Transverse colon (tissue), 4 donors: ENCODE results near the gene CCDC3. TPM values are rescaled to one million over a fixed set of nuclear protein-coding genes. Genes with fewer than 3 reads are reported as not detected.
A peak's percentile ranks its signal among the peaks of the same experiment; 100 is the strongest.

Experiments used
- DNase-seq: peaks from one replicate; pipeline ENCODE4 v3.0.0-alpha.2; 2019
- H3K27ac ChIP-seq, 4 donors: fragments of 200-600 bp; sonication (generic); 2 replicates each; pipeline ENCODE4 v1.5.1; 2016 to 2018; ENCODE audit warnings: inconsistent platforms in 4 of 4
- H3K27me3 ChIP-seq: fragments of 200-600 bp; sonication (generic); 2 replicates; pipeline ENCODE4 v1.5.1; 2017; ENCODE audit warnings: inconsistent platforms
- H3K36me3 ChIP-seq, 4 donors: fragments of 200-600 bp; sonication (generic); 2 replicates each; pipeline ENCODE4 v1.5.1; 2017 to 2019; ENCODE audit warnings: inconsistent platforms in 4 of 4
- H3K4me1 ChIP-seq, 4 donors: fragments of 200-600 bp; sonication (generic); 2 replicates each; pipeline ENCODE4 v1.5.1; 2017 to 2020; ENCODE audit warnings: inconsistent platforms in 4 of 4
- H3K4me3 ChIP-seq, 4 donors: fragments of 200-600 bp; sonication (generic); 1 replicate in 1 of 4; 2 replicates in 3 of 4; pipeline versions ENCODE4 v1.5.1 to v1.6.1; 2017 to 2019; ENCODE audit warnings: inconsistent platforms in 4 of 4
- H3K9me3 ChIP-seq, 2 donors: fragments of 200-600 bp; sonication (generic); 2 replicates each; pipeline ENCODE4 v1.5.1; 2017 to 2019; ENCODE audit warnings: inconsistent platforms in 2 of 2
- EP300 ChIP-seq: sonication (generic); formaldehyde crosslinking; IDR thresholded peaks from one replicate; pipeline ENCODE4 v1.6.1; 2017; ENCODE audit warnings: antibody characterized with exemption, low read depth
- POLR2A ChIP-seq: fragments of 450-650 bp; IDR thresholded peaks from one replicate; pipeline ENCODE4 v1.6.1; 2016; ENCODE audit warnings: antibody characterized with exemption, mild to moderate bottlenecking, moderate library complexity
- POLR2AphosphoS5 ChIP-seq, 3 donors: sonication (generic); formaldehyde crosslinking; IDR thresholded peaks; one replicate each; pipeline ENCODE4 v1.6.1; 2016; ENCODE audit warnings: antibody characterized with exemption in 3 of 3
- WGBS, 2 donors: methylation state at CpG; one replicate each; pipeline ENCODE4 v1.1.5; 2018; ENCODE audit warnings: low coverage in 1 of 2; 5-methylcytosine and 5-hydroxymethylcytosine counted together
- in situ Hi-C, 4 donors: fragments of 200-750 bp; cut with MboI; loops; one replicate each; pipeline versions ENCODE4 v1.15.0 to v1.15.1; 2017; ENCODE audit warnings: low sequenced_read_pairs in 3 of 4, low pct_ligation_motif_present in 1 of 4, low pct_unique_long_range_greater_than_20kb in 1 of 4
- intact Hi-C: fragments of 100-400 bp; cut with DNase I; formaldehyde crosslinking; loops from one replicate; pipeline ENCODE4 v1.15.1; 2023; ENCODE audit warnings: low total_unique reads
- total RNA-seq, 4 donors: library from RNA; depleted of rRNA; stranded (reverse); fragments of >200 nt; gene quantifications; one replicate each; pipeline ENCODE4 v1.1.0, GENCODE V29; 2016
- TF ChIP-seq, protein P1 (sequence below), 5 experiments: fragments of 200-600 bp in 3 of 5; fragments of 450-650 bp in 2 of 5; sonication (generic) in 3 of 5; IDR thresholded peaks; 1 replicate in 2 of 5; 2 replicates in 3 of 5; pipeline ENCODE4 v1.5.1; 2016 to 2017; ENCODE audit warnings: antibody characterized with exemption in 5 of 5, inconsistent platforms in 3 of 5, mild to moderate bottlenecking in 2 of 5, moderate library complexity in 1 of 5

The CCDC3 gene
- total RNA-seq, 4 donors from 2014 or later = 0.75 to 2.2 (median 1.3) TPM

GRCh38 chr10:13006037-13006436 lies 4.5 kb upstream of the CCDC3 start:
- H3K4me3 ChIP-seq = no peak overlapping the region
- in situ Hi-C loops (no loop called here), intact Hi-C loops (no loop called here)
- WGBS, 2 donors = 46 to 52% methylated on average over 3 of the region's 3 CpGs
- H3K27me3 ChIP-seq = peaks cover 45% of the 10 kb centered on the region
- no peak for DNase-seq
- peaks cover 0 to 5% (median 4%) of the 10 kb centered on the region in 4 donors for H3K4me1 ChIP-seq
- TF ChIP-seq, protein P1, sequence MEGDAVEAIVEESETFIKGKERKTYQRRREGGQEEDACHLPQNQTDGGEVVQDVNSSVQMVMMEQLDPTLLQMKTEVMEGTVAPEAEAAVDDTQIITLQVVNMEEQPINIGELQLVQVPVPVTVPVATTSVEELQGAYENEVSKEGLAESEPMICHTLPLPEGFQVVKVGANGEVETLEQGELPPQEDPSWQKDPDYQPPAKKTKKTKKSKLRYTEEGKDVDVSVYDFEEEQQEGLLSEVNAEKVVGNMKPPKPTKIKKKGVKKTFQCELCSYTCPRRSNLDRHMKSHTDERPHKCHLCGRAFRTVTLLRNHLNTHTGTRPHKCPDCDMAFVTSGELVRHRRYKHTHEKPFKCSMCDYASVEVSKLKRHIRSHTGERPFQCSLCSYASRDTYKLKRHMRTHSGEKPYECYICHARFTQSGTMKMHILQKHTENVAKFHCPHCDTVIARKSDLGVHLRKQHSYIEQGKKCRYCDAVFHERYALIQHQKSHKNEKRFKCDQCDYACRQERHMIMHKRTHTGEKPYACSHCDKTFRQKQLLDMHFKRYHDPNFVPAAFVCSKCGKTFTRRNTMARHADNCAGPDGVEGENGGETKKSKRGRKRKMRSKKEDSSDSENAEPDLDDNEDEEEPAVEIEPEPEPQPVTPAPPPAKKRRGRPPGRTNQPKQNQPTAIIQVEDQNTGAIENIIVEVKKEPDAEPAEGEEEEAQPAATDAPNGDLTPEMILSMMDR (IDR thresholded peaks at IDR 0.05) = no peak
- TF ChIP-seq POLR2AphosphoS5 (IDR thresholded peaks at IDR 0.05) (no peak), POLR2A (no peak), EP300 (no peak)
- H3K27ac ChIP-seq = no peak overlapping the region
- H3K36me3 ChIP-seq = no peaks in the 10 kb centered on the region
- no peaks in the 10 kb centered on the region for H3K9me3 ChIP-seq

GRCh38 chr10:13003759-13004158 lies 2.2 kb upstream of the CCDC3 start:
- no peak for DNase-seq
- 57 to 62% methylated on average over 1 to 3 of the region's 3 CpGs for whole genome bisulfite sequencing, 2 donors
- no peaks in the 10 kb centered on the region for H3K36me3 ChIP-seq

DNA sequence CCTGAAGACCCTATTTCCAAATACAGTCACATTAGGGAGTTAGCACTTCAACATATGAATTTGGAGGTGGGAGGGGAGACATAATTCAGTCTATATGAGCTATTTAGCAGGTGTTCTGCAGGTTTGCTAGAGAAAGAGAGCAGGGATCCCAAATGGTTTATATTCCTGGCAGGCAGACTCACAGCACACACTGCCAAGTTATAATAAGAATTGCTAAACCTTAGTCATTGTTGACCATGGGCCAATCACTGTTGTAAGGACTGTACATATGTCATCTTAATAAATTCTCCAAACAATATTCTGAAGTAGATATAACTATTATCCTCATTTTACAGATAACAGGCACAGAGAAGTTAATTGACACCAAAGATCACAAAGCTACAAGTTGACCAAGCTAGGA lies 1.5 kb upstream of the CCDC3 start:
- H3K27ac ChIP-seq = no peak overlapping the region
- no peaks in the 10 kb centered on the region for H3K9me3 ChIP-seq
- H3K27me3 ChIP-seq = peaks cover 51% of the 10 kb centered on the region
- in situ Hi-C loops = no loop called here
- H3K36me3 ChIP-seq = no peaks in the 10 kb centered on the region
- intact Hi-C loops = no loop called here
- no peak for DNase-seq
- no peak for TF ChIP-seq POLR2A
- TF ChIP-seq, protein P1 (IDR thresholded peaks at IDR 0.05) = no peak
- no peak for TF ChIP-seq POLR2AphosphoS5 (IDR thresholded peaks at IDR 0.05)
- TF ChIP-seq EP300 = no peak
- no peak overlapping the region for H3K4me3 ChIP-seq
- H3K4me1 ChIP-seq = peaks cover 0 to 7% (median 5%) of the 10 kb centered on the region in 4 donors

More at GRCh38 chr10:13003759-13004158, 2.2 kb upstream of the CCDC3 start:
- in situ Hi-C loops = no loop called here
- H3K27me3 ChIP-seq = peaks cover 59% of the 10 kb centered on the region
- peaks cover 0 to 7% (median 5%) of the 10 kb centered on the region in 4 donors for H3K4me1 ChIP-seq
- intact Hi-C loops = no loop called here
- H3K4me3 ChIP-seq = no peak overlapping the region
- TF ChIP-seq, protein P1 (IDR thresholded peaks at IDR 0.05) = no peak
- no peak for TF ChIP-seq EP300
- H3K9me3 ChIP-seq = no peaks in the 10 kb centered on the region
- H3K27ac ChIP-seq = no peak overlapping the region

DNA sequence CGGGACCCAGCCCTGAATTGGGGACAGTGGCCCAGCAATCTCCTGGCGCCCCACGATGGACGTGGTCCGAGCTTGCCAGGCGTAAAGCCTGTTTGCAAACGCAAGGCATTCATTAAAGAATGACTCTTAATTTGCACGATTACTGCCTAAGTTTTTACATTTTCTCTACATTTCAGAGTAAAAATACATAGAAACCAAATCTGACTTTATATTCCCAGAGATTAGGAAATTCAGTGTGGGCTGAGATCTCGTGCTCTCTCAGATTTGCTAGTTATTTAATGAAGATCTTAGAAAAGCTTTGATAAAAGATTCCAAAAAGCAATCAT lies 337 bp upstream of the CCDC3 start:
- Histone ChIP-seq H3K9me3 (no peaks in the 10 kb centered on the region), H3K36me3 (no peaks in the 10 kb centered on the region), H3K4me1 (peaks cover 0 to 7% (median 5%) of the 10 kb centered on the region in 4 donors), H3K27me3 (peaks cover 45% of the 10 kb centered on the region), H3K27ac (no peak overlapping the region), H3K4me3 (peak overlapping the region in 3 of 4 donors; percentile 24 to 41 (median 39))
- DNase-seq = no peak
- 6 to 7% methylated on average over 4 to 8 of the region's 9 CpGs for WGBS, 2 donors
- in situ Hi-C loops (no loop called here), intact Hi-C loops (no loop called here)
- TF ChIP-seq EP300 (no peak), POLR2AphosphoS5 (IDR thresholded peaks at IDR 0.05) (no peak), POLR2A (no peak)
- TF ChIP-seq, protein P1 (IDR thresholded peaks at IDR 0.05) = no peak
